ENCODE results near the gene SPO11. TPM values are rescaled to one million over a fixed set of nuclear protein-coding genes. Genes with fewer than 3 reads are reported as not detected.

SPO11 gene
- total and polyA plus RNA-seq, 2 of the 4 experiments (the other 2 are of a cell fraction): not detected

DNA sequence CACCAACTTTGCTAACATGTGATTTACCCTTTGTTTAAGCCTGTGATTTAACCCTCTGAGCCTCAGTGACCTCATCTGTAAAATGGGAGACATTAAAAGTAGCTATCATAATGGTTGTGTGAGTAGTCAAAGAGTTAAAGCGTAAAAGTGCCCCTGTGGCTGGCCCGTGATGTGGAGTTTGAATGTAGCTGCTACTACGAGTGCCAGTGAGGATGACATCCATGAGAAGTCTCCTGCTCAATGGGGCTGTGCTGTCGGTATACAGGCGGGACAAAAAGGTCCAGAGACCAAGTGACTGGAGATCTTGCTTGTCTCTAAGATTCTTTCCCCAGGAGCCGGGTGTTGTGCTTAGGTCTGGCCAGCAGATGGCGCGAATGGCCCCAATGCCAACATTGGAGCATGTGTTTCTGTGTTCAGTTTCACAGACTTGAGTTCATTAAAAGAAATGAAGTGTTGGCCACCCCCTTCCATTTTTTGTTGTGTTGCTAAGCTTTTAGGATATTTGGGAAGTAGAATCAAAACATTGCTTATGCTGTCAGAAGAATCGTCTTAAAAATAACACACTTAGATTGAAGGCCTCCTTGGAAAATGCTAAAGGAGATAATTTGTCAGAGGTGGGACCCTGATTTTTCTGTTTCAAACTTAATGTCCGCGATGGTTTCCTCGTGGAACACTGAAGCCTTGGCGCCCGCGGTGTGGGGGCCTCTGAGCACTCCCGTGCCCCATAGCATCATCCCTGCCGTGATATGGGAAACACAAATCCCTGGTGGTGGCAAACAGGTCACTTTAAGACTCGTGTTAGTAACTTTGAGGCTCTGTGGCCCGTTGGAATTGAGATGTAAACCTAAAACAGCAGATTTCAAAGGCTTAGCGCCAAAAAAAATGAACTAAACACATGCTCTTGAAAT, 52.2 kb downstream of the SPO11 start:
- peak overlapping the region; percentile 53 for H2AFZ ChIP-seq (replicated peaks; ENCODE audit: low read length, poor library complexity)
- peak; percentile 93 for ATAC-seq (ENCODE audit: low read depth)
- POLR2A ChIA-PET (ENCODE audit: unreplicated experiment): no interaction called here
- TF ChIP-seq RAD21 (IDR thresholded peaks at IDR 0.05; ENCODE audit: low read length) (peak; percentile 77), NFE2L2 (IDR thresholded peaks at IDR 0.05; ENCODE audit: low read depth, low read length) (no peak), RFX5 (IDR thresholded peaks at IDR 0.05; ENCODE audit: low read depth, low read length) (no peak), SMC3 (IDR thresholded peaks at IDR 0.05; ENCODE audit: low read depth, low read length) (peak; percentile 94)
- TF ChIP-seq, protein P1, sequence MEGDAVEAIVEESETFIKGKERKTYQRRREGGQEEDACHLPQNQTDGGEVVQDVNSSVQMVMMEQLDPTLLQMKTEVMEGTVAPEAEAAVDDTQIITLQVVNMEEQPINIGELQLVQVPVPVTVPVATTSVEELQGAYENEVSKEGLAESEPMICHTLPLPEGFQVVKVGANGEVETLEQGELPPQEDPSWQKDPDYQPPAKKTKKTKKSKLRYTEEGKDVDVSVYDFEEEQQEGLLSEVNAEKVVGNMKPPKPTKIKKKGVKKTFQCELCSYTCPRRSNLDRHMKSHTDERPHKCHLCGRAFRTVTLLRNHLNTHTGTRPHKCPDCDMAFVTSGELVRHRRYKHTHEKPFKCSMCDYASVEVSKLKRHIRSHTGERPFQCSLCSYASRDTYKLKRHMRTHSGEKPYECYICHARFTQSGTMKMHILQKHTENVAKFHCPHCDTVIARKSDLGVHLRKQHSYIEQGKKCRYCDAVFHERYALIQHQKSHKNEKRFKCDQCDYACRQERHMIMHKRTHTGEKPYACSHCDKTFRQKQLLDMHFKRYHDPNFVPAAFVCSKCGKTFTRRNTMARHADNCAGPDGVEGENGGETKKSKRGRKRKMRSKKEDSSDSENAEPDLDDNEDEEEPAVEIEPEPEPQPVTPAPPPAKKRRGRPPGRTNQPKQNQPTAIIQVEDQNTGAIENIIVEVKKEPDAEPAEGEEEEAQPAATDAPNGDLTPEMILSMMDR (conservative IDR thresholded peaks at IDR 0.05; ENCODE audit: low read depth, low read length): peak; percentile 89
- no peak overlapping the region for H2BK120ac ChIP-seq (ENCODE audit: low read depth, low read length)
- H2AK9ac ChIP-seq (replicated peaks; ENCODE audit: low read depth, low read length, poor library complexity): no peak overlapping the region
- no peaks in the 10 kb centered on the region for H3K27me3 ChIP-seq (ENCODE audit: control insufficient read depth, insufficient read depth, low read length)
- no peak overlapping the region for H4K5ac ChIP-seq (ENCODE audit: low read depth, low read length)
- no peaks in the 10 kb centered on the region; the same call in 1 of the 2 replicates for H4K20me1 ChIP-seq (ENCODE audit: insufficient read depth, low read length)
- H3K18ac ChIP-seq (ENCODE audit: low read depth, low read length): no peak overlapping the region
- no peak overlapping the region for H2BK20ac ChIP-seq (ENCODE audit: low read depth, low read length)
- no peak overlapping the region for H2BK15ac ChIP-seq (ENCODE audit: low read depth, low read length)
- in situ Hi-C loops (cut with MboI; ENCODE audit: low sequenced_read_pairs) (loop anchor here (10.0 to 25.0 kb wide), 3 partner anchors 213 to 1655 kb away; partner anchors contain the start of genes ATP5F1E and PRELID3B), intact Hi-C loops (cut with micrococcal nuclease) (loop anchor here (1.0 to 10.0 kb wide), 2 partner anchors 113 to 833 kb away; no protein-coding TSS in a partner anchor), dilution Hi-C loops (cut with HindIII; ENCODE audit: low sequenced_read_pairs, unreplicated experiment) (no loop called here)
- no peak overlapping the region for H3K4me3 ChIP-seq (ENCODE audit: insufficient read depth, low read depth, low read length)
- no peak overlapping the region for H4K91ac ChIP-seq (ENCODE audit: insufficient read depth, low read depth, low read length)
- no peak overlapping the region for H3K23ac ChIP-seq (ENCODE audit: low read depth, low read length)
- no TSS peak for BruUV-seq (replicated peaks)
- no peak overlapping the region for H2AK5ac ChIP-seq (ENCODE audit: low read depth, low read length)
- DNase-seq: peak; percentile 62
- H3K9me1 ChIP-seq (ENCODE audit: insufficient read depth, low read length): no peaks in the 10 kb centered on the region
- no peak overlapping the region for H3K4ac ChIP-seq (ENCODE audit: low read depth, low read length)
- H4K8ac ChIP-seq (ENCODE audit: low read depth in 2 of 2, low read length in 2 of 2): no peak overlapping the region
- peaks cover 25% of the 10 kb centered on the region for H3K36me3 ChIP-seq (ENCODE audit: control insufficient read depth, insufficient read depth, low read length)
- no peak overlapping the region for H3K9ac ChIP-seq (ENCODE audit: low read depth, low read length)
- no peak overlapping the region for H2BK5ac ChIP-seq (ENCODE audit: low read depth, low read length, poor library complexity, severe bottlenecking)
- no peaks in the 10 kb centered on the region for H3K4me1 ChIP-seq (ENCODE audit: control insufficient read depth, insufficient read depth, low read length)
- H3K27ac ChIP-seq (ENCODE audit: insufficient read depth, low read length): no peak overlapping the region
- no peak overlapping the region for H3K4me2 ChIP-seq (ENCODE audit: low read depth, low read length)
- H3K56ac ChIP-seq (ENCODE audit: extremely low read depth, insufficient read depth, low read length): no peak overlapping the region
- CTCF ChIA-PET: interaction anchor here (1.7 kb wide), 1 partner anchor 114 kb away, joined by 10 read pairs; no protein-coding TSS in a partner anchor
- no peaks in the 10 kb centered on the region for H3K9me3 ChIP-seq (ENCODE audit: control insufficient read depth, insufficient read depth, low read length)
- 44% methylated on average over 3 of the region's 20 CpGs; no CpG with 5 or more reads in 1 of the 2 experiments for WGBS, 2 experiments (ENCODE audit: extremely low coverage in 2 of 2, insufficient read length in 1 of 2)
- no peak overlapping the region for H3K14ac ChIP-seq (replicated peaks; ENCODE audit: low read depth, low read length)
- H3K79me1 ChIP-seq (ENCODE audit: low read depth in 1 of 2, low read length in 2 of 2): no peaks in the 10 kb centered on the region

Measured in IMR-90 (cell line).